Left ventricle myocardium inferior (tissue), 1 donor: ENCODE measurements around the gene AMPH. TPM values are rescaled to one million over a fixed set of nuclear protein-coding genes. Genes with fewer than 3 reads are reported as not detected.

Experiments
- DNase-seq: peaks from one replicate; pipeline ENCODE4 v3.0.0-alpha.2; 2020
- H3K27ac ChIP-seq: fragments of 200-600 bp; replicated peaks from 2 replicates; pipeline ENCODE4 v1.8.0; 2021
- H3K27me3 ChIP-seq: fragments of 200-600 bp; 2 replicates; pipeline ENCODE4 v1.8.0; 2021; ENCODE audit warnings: low read depth
- H3K36me3 ChIP-seq: fragments of 200-600 bp; 2 replicates; pipeline ENCODE4 v1.8.0; 2021
- H3K4me1 ChIP-seq: fragments of 200-600 bp; 2 replicates; pipeline ENCODE4 v1.8.0; 2021
- H3K4me3 ChIP-seq: fragments of 200-600 bp; 2 replicates; pipeline ENCODE4 v1.8.0; 2021; ENCODE audit warnings: mild to moderate bottlenecking, moderate library complexity
- H3K9me3 ChIP-seq: fragments of 200-600 bp; replicated peaks from 2 replicates; pipeline ENCODE4 v1.8.0; 2021
- intact Hi-C: fragments of 100-400 bp; cut with micrococcal nuclease; formaldehyde crosslinking; loops from one replicate; pipeline ENCODE4 v1.11.0; 2022
- total RNA-seq: library from RNA; stranded (reverse); fragmentation: NEBNext Ultra II Directional; extraction: Animal tissue kit (Norgen Biotek cat#: 25700); gene quantifications from one replicate; pipeline ENCODE4 v1.2.1, GENCODE V29; 2021
- TF ChIP-seq, protein P1 (sequence below): fragments of 200-600 bp; IDR thresholded peaks from 2 replicates; pipeline ENCODE4 v1.8.0; 2021; ENCODE audit warnings: antibody characterized with exemption, mild to moderate bottlenecking, borderline replicate concordance
- donor health status: DM: no; HTN: yes; CAD: no; lungs with severe emphysema.

Gene AMPH
- total RNA-seq, 1 donor from 2014 or later, result 2.6 TPM

DNA sequence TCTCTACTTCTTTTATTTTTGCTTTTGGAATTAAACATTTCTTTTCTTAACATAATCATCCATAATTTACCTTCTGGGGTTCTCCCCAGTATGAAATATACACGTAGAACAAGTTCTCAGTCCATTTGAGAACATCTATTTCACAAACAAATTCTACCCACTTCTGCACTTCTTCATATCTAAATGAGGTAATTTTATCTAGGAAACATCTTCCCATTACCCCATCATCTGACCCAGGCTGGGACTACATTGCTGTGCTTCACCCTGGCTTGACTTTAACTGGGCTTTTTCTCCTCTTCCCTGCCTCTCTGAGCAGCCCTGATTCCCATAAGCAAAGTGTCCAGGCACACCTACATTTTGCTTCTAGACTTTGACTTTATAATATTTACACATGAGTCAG lies 43.3 kb upstream of the AMPH start:
- DNase-seq, result no peak
- Histone ChIP-seq H3K27ac (peak overlapping the region; percentile 36), H3K27me3 (no peaks in the 10 kb centered on the region), H3K9me3 (peaks cover 4% of the 10 kb centered on the region), H3K4me1 (peaks cover 3% of the 10 kb centered on the region), H3K4me3 (no peak overlapping the region), H3K36me3 (no peaks in the 10 kb centered on the region)
- intact Hi-C loops, result no loop called here
- TF ChIP-seq, protein P1, sequence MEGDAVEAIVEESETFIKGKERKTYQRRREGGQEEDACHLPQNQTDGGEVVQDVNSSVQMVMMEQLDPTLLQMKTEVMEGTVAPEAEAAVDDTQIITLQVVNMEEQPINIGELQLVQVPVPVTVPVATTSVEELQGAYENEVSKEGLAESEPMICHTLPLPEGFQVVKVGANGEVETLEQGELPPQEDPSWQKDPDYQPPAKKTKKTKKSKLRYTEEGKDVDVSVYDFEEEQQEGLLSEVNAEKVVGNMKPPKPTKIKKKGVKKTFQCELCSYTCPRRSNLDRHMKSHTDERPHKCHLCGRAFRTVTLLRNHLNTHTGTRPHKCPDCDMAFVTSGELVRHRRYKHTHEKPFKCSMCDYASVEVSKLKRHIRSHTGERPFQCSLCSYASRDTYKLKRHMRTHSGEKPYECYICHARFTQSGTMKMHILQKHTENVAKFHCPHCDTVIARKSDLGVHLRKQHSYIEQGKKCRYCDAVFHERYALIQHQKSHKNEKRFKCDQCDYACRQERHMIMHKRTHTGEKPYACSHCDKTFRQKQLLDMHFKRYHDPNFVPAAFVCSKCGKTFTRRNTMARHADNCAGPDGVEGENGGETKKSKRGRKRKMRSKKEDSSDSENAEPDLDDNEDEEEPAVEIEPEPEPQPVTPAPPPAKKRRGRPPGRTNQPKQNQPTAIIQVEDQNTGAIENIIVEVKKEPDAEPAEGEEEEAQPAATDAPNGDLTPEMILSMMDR, result no peak

- peaks cover 4% of the 10 kb centered on the region for H3K9me3 ChIP-seq
- DNase-seq, result no peak
- H3K27me3 ChIP-seq, result no peaks in the 10 kb centered on the region
- intact Hi-C loops, result no loop called here
- peak overlapping the region; percentile 36 for H3K27ac ChIP-seq
- H3K36me3 ChIP-seq, result no peaks in the 10 kb centered on the region
- H3K4me3 ChIP-seq, result no peak overlapping the region
- TF ChIP-seq, protein P1, result no peak
- peaks cover 3% of the 10 kb centered on the region for H3K4me1 ChIP-seq
Observed at GRCh38 chr7:38673795-38674194, 42.6 kb upstream of the AMPH start.

DNA sequence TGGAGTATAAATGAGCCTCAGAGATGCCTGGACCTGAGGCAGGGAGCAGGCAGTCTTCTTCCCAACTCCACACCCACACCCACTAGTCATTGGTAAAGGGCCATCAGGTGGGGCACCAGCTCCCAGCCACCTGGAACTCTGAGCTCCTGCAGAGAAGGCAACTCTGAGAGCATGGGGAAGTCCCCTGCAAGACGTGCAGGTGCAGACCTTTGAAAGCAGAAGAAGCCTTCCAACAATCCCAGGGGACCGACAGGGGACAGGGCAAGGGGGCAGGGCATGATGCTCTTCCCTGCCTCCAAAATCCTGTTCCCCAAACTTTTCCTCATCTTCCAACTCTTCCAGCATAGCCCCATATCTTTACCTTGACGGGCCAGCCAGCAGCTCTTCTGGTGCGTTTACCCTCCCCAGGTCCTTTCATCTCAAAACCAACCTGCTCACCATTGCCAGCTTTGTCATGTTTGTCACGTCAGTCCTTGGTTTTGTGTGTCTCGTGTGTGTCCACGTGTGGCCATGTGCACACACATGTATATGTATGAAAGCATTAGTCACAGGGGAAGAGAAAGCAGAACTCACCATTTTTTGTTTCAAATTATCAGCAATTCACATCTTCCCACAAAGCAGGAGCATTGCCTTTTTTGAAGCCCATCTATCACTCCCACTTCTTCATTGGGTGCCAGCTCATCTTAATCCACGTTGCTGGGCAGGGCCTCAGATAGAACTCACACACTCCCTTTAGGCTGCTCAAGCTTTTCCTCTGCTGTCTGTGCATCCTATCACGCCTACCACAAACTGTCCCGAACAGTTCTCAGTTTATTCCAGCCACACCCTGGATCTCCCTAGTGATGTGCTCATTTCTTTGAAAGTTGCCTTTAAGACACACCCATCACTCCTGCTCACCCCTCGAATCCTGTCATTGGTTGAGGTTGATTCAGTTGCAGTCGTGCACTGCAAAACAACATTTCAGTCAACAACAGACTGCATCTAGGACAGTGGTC lies 41.0 kb upstream of the AMPH start:
- Histone ChIP-seq H3K27me3 (no peaks in the 10 kb centered on the region), H3K4me3 (no peak overlapping the region), H3K27ac (no peak overlapping the region), H3K9me3 (no peaks in the 10 kb centered on the region), H3K4me1 (peaks cover 3% of the 10 kb centered on the region), H3K36me3 (no peaks in the 10 kb centered on the region)
- TF ChIP-seq, protein P1, result no peak
- intact Hi-C loops, result no loop called here
- no peak for DNase-seq

- Histone ChIP-seq H3K9me3 (no peaks in the 10 kb centered on the region), H3K27ac (no peak overlapping the region)
- intact Hi-C loops, result no loop called here
Observed at GRCh38 chr7:38669965-38670520, 38.9 kb upstream of the AMPH start.

GRCh38 chr7:38664972-38665371 lies 33.8 kb upstream of the AMPH start:
- Histone ChIP-seq H3K4me1 (no peaks in the 10 kb centered on the region), H3K4me3 (no peak overlapping the region), H3K27me3 (no peaks in the 10 kb centered on the region), H3K27ac (no peak overlapping the region), H3K9me3 (no peaks in the 10 kb centered on the region), H3K36me3 (no peaks in the 10 kb centered on the region)
- DNase-seq, result no peak
- TF ChIP-seq, protein P1, result no peak
- intact Hi-C loops, result no loop called here

More at GRCh38 chr7:38669965-38670520, 38.9 kb upstream of the AMPH start:
- no peak overlapping the region for H3K4me3 ChIP-seq
- H3K36me3 ChIP-seq, result no peaks in the 10 kb centered on the region
- TF ChIP-seq, protein P1, result no peak
- H3K27me3 ChIP-seq, result no peaks in the 10 kb centered on the region
- DNase-seq, result no peak
- no peaks in the 10 kb centered on the region for H3K4me1 ChIP-seq
